HG03175 (cell line): Measurements from ENCODE around the gene FNDC4.
A peak's percentile ranks its signal among the peaks of the same experiment; 100 is the strongest.

Experiments
- ATAC-seq: cut with Tn5 transposase; IDR thresholded peaks from one replicate; pipeline ENCODE4 v1.9.1; 2021; ENCODE audit warnings: mild to moderate bottlenecking, moderate library complexity; ENCODE audit not compliant: unreplicated experiment

Gene FNDC4

DNA sequence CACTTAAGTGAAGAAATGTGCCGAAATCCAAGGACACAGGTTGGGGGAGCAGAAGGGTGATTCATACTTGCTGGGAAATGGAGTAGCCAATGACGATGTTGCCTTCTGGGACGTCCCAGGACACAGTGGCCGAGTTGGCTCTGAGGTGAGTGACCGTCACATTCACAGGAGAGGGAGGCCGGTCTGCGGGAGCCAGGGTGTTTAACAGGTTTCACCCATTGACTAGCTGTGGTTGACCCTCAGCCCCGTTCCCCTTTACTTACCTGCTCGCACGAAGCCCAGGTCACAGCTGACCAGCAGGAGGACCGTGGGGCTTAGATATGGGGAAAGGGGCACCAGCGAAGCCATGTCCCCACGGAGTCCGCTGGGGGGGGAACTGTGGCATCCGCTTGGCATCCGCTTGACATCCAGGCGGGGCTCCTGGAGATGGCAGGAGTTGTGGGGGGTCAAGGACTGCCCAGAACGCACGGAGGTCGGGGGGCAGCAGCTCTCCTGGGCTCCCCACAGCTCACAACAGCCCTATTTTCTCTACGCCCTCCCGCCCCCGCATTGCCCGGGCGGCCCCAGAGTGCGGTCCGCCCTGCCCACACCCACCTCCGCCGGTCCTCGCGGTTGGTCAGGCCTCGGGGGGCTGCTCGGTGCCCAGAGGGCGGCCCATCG lies 586 bp downstream of the FNDC4 start:
- ATAC-seq: no peak

DNA sequence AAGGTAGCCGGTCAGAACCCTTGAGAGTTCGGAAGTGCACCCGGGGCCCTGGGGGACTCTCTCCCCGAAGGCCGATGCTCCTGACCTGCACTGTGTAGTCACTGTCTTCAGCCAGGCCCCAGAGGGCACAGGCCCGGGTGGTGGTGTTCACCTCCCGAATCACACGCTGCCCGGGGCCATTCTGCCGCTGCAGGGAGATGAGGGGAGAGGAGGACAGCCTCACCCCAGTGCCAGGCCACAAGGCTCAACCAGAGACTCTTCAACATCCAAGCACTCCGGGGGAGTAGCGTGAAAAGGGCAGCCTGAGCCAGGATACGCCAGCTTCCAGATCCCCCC lies 1.1 kb downstream of the FNDC4 start:
- ATAC-seq: no peak

DNA sequence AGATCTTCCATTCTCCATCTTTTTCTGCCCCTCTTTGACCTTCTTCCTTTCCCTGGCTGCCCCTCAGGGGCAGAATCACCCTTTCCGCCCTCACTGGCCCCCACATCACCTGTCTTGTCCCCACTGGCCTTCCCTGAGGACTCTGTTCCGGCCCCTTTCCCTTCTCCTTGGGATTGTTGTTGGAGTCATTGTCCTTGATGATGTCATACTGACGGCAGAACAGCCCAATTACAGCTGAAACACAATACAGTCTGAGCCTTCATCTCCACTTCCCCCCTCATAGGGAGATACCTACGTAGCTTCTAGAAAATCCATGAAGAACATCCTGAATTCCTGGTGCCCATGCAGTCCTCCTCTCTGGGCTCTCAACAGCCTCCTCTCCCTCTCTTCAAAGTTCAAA lies 2.4 kb downstream of the FNDC4 start:
- no peak for ATAC-seq

DNA sequence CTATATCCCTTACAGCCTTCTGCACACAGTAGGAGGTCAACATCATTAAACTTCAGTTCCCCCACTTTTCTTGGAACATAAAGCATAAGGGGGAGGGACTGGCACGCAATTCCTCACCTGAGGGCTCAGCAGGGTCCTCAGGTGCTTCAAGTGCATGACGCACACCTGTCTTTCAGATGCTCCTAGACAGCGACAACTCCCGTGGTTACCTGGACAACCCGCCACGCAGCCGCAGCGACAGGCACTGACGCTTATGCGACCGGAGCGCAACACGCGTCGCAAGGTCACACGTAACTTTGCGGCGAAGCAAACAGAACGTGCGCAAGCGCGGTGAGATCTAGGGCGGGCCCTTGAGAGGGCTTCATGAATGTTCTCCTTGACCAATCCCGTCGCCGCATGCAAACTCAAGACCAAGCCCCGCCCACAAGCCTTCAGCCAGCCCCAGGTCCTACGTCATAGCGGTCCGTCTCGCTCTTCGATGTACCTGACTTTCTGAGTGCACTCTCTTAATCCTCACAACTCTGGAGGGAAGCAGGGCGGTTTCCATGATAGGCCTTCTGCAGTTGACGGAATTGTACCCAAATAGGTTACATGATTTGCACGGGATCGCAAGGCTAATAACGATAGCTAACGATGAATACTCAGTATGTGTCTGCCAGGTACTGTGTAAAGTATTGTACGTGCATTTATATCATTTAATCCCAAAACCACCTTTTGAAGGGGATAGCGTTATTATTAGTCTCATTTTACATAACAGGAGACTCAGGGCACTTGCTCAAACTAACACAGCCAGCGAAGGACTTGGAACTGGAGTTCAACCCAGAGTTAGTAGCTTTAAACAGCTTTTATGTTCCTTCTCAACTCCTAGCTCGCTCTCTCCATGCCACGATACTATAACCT lies 5.3 kb downstream of the FNDC4 start, which contains the start of gene IFT172:
Gene IFT172, minus strand, starts transcription at position 246 of the 900 bp plus-strand sequence. Its CDS starts 90 bp downstream, at position 156.
- ATAC-seq: peak; percentile 94

DNA sequence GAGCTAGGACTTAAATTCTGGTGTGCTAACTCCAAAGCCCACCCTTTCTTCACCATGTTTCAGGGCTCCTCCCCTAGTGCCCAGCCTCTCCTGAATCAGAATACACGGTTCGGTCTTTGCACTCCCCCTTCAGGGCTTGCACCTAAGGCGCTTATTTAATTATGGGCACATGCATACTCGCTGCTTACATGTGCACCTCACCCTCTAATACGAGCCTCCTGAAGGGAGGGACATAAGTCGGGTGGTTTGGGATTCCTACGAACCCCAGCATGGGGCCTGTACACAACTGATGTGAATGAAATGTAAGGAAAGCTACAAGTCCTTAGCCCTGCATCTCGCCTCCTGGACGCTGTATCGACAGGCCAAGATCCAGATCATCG lies 5.9 kb downstream of the FNDC4 start:
- ATAC-seq: no peak

DNA sequence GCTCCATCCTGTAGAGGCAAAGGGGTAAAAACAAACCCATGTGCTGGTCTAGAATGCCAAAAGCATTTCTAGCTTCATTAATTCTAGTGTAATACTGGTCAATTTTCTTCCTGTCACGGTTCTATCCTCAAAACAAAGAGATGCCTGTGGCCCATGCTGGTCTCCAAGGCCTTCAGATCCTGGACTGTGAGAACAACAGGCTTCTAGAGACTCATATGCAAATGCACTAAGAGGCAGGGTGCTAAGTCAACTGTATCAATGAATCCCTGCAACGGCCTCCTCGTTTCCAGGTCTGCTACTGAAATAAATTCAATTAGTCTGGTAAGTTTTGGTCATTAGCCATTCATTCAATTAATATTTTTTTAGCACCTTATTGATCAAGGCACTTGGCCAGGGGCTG lies 9.5 kb downstream of the FNDC4 start:
- no peak for ATAC-seq

DNA sequence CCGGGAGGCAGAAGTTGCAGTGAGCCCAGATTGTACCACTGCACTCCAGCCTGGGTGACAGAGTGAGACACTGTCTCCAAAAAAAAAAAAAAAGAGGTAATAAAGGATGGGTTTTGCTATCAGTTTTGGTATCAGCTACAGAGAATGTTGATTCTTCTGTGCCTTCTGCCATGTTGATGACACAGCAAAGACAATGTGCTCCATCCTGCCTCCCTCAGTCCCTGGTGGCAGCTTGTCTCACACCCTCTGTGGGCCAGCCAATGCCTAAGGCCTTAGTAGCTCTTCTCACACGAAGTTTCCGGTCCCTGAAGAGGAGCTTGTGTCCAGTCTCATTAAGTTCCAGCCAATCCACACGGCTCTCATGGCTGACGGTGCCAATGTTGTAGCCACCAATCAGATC lies 23.0 kb downstream of the FNDC4 start:
- ATAC-seq: no peak

DNA sequence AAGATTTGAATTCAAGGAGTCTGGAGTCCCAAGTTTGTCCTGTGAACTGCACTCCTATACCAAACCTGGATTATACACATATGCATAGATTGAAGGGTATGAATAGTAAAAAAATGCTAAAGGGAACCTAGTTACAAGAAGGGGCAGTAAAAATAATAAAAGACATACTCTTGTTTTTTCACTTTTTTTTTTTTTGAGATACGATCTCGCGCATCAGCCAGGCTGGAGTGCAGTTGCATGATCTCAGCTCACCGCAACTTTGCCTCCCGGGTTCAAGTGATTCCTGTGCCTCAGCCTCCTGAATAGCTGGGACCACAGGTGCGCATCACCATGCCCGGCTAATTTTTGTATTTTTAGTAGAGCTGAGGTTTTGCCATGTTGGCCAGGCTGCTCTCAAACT lies 30.6 kb downstream of the FNDC4 start:
- ATAC-seq: no peak

DNA sequence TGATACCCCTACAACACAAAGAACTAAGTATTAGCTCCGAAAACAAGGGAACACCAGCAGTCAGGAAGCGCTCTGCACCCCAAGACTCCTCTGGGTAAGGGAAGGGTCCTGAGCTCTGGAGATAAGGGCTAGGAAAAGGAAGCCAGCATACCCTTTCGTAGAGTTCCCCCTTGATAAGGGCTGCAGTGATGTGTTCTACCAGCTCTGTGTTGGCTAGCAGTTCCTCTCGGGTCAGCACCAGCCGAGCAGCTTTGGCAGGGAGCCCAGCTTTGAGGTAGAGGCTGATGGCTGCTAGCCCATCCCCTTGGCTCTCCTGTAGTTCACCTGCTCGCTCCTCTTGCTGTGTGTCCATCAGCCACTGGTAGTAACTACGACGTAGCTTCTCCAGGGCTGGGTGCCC lies 33.9 kb downstream of the FNDC4 start:
- no peak for ATAC-seq

DNA sequence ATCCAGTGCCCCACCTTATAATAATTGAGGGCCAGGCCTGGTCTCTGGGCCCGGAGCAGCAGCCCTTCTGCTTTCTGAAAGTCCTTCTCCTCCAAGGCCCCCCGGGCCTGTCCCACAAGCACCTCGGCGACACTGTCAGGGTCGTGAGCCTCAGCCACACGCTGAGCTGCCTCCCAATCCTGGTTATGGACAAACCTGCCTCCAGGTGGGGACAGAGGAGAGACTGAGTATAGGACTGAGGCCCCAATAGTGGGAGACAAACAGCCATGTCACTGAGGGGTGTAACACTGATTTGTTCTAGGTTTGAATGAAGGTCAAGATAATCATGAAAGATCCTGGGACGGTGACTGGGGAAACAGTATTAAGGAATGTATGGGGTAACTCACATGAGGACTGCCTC lies 41.0 kb downstream of the FNDC4 start:
- ATAC-seq: no peak

DNA sequence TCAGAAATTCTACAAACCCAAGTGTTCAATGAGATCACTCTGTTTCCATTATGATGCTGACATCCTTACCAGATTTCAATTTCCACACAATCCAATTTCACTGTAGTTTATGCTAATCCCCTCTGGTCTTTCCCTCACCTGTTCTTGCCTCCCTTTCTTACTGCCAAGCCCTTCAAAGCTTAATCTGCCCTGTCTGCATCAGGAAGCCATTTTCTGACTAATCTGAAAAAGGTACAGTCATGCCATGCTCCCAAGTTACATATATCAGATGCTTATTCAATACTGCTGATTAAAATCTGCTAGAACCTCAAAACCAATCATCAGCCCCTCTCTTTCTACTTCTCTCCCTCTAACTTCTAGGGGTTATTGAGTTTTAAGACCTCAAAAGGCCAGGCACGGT lies 43.9 kb downstream of the FNDC4 start:
- no peak for ATAC-seq

DNA sequence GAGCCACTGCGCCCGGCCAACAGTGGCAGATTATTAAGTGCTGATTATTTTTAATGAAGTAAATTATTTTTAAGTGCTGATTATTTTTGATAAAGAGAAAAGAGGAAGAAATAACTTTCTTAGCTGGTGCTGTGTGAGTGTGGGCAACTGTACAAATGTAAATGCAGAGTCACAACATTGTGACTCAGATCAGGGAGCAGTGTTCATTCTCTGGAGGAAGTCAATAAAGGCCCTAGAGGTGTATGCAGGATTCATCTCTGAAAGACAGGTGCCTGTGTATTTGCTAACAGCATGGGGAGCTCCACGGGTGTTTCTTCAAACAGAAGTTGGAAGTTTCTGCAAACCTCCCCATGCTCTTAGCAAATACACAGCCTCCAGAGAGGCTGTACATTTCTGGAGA lies 46.6 kb downstream of the FNDC4 start:
- ATAC-seq: no peak

DNA sequence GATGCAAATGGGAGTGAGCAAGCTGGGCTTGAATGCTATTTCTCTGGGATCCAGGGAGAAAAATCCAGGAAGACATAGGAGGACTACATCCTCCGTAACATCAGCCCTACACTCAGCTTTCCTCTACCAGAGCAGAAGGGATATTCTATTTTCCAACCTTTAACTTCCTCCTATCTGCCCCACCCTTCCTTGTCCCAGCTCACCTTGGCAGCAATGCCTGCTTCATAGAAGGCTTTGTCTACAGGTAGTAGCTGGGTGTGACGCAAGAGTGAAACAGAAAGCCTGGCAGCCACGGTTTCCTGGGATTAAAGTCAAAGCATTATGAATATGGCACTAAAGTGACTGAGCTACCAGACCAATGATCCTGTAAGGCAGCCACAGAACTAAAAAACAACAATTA lies 48.9 kb downstream of the FNDC4 start:
- no peak for ATAC-seq

DNA sequence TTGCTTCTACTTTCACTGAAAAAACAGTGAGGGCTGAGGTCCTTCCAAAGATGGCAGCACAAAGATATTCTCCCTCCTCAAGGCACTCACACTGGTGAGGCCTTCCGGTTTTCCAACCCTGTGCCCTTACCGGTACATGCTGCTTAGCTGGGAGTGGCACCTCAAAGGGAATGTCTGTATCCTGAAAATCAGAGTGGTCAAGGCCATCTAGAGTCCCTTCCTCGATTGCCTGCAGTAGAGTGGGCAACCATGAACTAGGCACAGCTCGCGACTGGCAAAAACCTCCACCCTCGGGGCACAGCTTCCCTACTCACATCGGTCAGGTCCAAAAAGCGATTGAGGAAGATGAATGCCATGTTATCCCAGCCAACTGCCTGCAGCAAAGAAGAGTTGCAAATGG lies 49.4 kb downstream of the FNDC4 start:
- no peak for ATAC-seq

DNA sequence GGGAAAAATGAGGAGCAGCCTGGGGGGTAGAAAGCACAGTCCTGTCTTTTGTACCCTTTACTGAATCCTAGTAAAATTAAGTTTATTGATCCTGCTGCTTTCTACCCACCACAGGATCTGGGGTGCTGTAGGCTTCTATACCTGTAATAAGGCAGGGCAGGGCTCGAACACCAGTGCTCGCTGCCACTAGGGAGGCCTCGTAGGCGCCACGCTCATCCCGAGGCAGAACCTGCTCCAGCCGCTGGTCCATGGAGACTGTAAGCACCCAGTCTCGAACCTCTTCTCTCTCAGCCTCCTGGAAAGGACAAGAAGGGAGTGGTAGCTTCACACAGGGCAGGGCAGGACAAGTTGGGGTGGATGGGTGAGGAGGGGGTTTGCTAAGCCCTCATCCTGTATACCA lies 49.8 kb downstream of the FNDC4 start:
- no peak for ATAC-seq

DNA sequence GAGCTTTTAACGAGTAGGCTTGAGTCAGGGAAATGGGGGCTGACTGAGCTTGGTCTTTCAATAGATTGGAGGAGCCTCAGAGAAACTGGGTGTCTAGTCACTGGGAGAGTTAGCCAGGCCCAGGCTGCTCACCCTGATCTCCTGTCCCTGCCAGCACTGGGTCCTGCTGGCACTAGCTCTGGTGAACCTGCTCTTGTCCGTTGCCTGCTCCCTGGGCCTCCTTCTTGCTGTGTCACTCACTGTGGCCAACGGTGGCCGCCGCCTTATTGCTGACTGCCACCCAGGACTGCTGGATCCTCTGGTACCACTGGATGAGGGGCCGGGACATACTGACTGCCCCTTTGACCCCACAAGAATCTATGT lies 52.1 kb downstream of the FNDC4 start:
- ATAC-seq: no peak

DNA sequence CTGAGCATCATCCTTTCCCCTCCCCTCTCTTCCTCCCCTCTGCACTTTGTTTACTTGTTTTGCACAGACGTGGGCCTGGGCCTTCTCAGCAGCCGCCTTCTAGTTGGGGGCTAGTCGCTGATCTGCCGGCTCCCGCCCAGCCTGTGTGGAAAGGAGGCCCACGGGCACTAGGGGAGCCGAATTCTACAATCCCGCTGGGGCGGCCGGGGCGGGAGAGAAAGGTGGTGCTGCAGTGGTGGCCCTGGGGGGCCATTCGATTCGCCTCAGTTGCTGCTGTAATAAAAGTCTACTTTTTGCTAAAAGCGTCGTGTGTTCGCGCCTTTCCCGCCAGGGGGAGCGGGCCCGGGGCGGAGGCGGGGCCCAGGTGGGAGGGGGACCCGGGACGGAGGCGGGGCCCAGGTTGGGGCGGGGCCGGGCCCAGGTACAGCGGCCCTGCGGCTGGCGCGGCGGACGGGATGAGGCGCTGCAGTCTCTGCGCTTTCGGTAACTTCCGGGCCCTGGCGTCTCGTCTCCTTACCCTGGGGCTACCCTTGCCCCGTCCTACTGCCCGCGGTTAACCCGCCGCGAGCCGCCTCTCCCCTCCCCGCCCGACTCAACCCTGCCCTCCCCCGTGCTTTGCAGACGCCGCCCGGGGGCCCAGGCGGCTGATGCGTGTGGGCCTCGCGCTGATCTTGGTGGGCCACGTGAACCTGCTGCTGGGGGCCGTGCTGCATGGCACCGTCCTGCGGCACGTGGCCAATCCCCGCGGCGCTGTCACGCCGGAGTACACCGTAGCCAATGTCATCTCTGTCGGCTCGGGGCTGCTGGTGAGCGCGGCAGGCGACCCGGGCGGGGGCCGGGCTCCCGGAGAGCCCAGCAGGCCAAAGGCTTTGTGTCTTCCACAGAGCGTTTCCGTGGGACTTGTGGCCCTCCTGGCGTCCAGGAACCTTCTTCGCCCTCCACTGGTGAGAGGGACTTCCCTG lies 52.8 kb downstream of the FNDC4 start, which contains the start of gene KRTCAP3:
Gene KRTCAP3, plus strand, starts transcription at position 424 of the 962 bp plus-strand sequence. Its CDS starts 32 bp downstream, at position 456.
- ATAC-seq: no peak
